HTR-8/SVneo (cell line): ENCODE measurements around the gene VWA8.
A peak's percentile ranks its signal among the peaks of the same experiment; 100 is the strongest.
"Not testable (repeated sequence)": the region's sequence is repeated elsewhere in the genome, so short reads cannot be mapped to it uniquely, and the experiment has no call there.

Source experiments
- DNase-seq: peaks from one replicate; pipeline ENCODE4 v3.0.0; 2011; ENCODE audit warnings: low spot score, mixed read lengths; ENCODE audit not compliant: insufficient read length
- FAIRE-seq: peaks from 2 replicates; lab custom pipeline; 2011; peaks lifted over from hg19 to GRCh38; lab: Jason Lieb, UNC

VWA8 gene

GRCh38 chr13:41765020-41765419, 195.9 kb downstream of the VWA8 start:
- no peak for FAIRE-seq
- DNase-seq = no peak

- no peak for DNase-seq
- no peak for FAIRE-seq
Observed at GRCh38 chr13:41764558-41764957, 196.4 kb downstream of the VWA8 start.

GRCh38 chr13:41763782-41764181, 197.1 kb downstream of the VWA8 start:
- FAIRE-seq = no peak
- no peak for DNase-seq

DNA sequence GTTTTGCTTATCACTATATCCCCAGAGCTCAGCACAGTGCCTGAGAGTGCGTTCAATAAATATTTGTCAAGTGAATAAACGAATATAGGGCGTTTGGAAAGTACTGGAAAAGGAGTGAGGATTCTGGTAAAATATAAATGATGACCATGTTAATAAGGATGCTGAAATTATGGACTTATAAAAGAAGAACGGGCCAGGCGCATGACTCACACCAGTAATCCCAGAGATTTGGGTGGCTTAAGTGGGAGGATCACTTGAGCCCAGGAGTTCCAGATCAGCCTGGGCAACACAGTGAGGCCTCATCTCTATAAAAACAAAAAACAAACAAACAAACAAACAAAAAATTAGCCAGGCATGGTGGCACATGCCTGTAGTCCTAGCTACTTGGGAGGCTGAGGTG, 198.1 kb downstream of the VWA8 start:
- no peak for FAIRE-seq
- DNase-seq = no peak

DNA sequence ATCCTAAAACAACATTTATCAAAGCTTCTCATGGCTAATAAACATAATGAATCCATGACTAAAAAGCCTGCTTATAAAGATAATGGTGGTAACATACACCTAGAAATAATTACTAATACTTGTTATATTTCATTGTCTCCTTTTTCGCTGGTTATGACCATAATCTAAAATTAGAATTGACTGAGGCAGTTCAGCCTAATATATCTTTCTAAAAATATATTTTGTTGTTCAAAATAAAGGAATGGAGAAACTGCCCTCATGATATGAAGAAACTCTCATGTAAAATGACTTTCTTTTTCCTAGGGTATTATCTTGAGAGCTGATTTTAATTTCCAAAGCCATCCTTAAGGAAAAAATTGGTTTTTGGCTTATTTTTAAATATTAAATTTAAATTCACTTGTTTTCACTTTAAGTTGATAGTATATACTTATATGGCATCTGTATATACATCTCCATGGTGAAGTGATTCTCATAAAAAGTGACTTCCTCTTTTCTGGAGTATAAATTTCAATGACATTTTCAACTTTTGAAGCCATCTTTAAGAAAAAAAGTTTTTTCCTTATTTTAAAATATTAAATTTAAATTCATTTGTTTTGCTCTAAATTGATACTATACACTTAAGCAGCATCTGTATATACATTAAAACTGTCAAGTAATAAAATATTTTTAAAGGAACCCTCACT, 204.6 kb downstream of the VWA8 start:
- FAIRE-seq (no peak), DNase-seq (no peak)

GRCh38 chr13:41751734-41752445, 209.0 kb downstream of the VWA8 start:
- FAIRE-seq (no peak), DNase-seq (no peak)

DNA sequence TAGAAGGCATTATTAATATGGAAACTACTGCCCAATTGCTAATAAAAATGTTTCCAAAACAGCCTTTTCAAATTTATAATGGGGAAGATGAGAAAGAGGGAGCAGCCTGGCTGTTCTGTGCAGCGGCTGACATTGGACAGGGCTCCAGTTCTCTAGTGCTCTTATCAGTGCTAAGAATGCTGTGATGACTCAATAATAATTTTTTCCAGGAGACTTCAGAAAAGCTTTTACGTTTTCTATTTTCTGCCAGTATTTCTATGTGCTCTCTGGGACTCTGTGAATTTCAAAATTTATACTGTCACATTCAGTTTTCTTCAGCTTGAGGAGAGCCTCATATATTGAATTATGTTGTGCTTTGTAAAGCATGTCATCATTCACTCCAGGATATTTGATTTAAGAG, 209.6 kb downstream of the VWA8 start:
- FAIRE-seq = no peak
- no peak for DNase-seq

- DNase-seq = peak; percentile 23
- FAIRE-seq = no peak
Observed at GRCh38 chr13:41746259-41746658, 214.7 kb downstream of the VWA8 start.

DNA sequence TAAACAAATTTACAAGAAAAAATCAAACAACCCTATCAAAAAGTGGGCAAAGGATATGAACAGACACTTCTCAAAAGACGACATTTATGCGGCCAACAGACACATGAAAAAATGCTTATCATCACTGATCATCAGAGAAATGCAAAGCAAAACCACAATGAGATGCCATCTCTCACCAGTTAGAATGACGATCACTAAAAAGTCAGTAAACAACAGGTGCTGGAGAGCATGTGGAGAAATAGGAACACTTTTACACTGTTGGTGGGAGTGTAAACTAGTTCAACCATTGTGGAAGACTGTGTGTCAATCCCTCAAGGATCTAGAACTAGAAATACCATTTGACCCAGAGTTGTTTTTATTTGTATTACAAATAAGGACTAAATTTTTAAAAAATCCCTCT, 215.4 kb downstream of the VWA8 start:
- FAIRE-seq, DNase-seq: not testable (repeated sequence)

GRCh38 chr13:41742917-41743552, 217.9 kb downstream of the VWA8 start:
- DNase-seq (no peak), FAIRE-seq (no peak)

DNA sequence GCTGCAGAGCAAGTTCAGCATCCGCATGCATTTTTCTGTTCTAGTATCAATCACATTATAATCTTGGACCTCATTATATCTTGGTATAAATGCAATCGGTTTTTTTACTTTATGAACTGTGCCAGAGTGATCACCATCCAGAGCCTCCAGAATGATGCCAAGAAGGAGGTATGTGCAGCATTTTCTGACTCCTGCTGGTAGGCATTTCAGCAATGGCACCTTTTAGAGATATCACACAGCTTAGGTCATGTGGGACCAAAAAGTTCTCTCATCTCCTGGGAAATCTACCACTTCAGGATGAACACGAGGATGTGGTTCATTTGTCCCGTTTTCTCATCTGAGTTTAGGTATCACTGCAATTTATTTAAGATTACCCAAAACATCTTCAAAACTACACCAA, 220.4 kb downstream of the VWA8 start:
- FAIRE-seq = no peak
- DNase-seq = no peak

DNA sequence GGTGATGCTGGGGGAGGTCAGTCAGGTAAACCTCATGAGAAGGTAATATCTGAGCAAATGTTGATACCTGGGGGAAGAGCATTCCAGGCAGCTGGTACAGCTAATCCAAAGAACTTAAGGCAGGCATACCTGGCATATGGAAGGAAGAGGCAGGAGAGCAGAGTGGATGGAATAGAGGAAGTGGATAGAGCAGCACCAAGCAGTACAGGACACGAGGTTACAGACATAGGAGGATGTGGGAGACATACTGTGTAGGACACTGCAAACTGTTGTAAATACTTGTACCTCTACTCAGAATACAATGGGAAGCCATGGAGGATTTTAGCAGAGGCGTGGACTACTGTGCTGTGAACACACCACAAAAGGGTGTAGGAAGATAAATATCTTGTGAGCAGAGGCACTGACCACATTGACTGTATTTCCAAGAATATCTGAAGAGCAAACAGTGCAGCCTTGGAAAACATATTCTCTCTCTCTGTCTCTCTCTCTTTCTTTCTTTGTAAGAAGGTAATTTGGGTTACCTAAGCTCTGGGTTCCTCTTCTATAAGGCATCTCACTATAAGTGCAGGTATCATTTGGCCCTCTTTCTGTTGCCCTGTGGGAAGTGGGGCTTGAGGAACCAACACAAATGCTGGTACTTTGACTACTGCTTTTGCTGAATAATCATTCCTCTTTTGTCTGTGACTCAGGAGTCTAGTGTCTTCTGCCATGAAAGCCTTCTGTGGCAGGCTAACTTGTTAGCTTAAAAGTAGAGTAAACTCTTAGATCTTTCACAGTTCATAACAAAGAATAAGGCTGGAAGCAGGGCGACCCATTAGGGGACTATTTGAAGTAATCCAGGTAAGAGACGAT, 238.0 kb downstream of the VWA8 start:
- DNase-seq (no peak), FAIRE-seq (no peak)

DNA sequence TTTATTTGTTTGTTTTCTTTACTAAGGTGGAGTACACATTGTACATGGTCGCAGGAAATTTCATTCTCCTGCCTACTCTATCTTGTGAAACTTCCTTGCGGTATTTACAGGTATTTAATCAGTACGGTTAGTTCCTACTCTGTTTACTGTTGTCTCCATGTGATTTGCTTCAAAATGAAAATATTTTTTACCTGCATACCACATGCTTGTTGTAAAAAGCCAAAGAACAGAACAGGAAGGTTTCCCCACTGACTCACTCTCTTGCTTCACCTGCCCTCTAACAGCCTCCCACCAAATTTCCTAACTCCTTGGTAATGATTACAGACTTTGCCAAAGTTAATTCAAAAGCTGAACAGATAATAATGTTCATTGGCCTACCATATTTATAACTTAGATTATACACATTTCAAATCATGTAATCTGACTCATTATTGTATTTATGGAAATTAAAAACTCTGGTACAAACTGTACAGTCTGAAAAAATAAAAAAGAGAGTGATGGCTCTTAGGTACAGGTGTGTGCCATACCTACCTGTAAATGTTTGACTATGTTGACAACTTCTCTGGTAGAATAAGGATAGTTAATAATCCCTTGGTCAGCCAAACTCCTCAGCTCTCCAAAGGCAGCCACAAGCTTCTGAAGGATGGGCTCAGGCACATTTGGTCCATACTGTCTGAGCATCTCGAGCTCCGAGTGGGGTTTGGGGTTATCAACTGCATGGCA, 239.9 kb downstream of the VWA8 start:
- no peak for DNase-seq
- FAIRE-seq = no peak

DNA sequence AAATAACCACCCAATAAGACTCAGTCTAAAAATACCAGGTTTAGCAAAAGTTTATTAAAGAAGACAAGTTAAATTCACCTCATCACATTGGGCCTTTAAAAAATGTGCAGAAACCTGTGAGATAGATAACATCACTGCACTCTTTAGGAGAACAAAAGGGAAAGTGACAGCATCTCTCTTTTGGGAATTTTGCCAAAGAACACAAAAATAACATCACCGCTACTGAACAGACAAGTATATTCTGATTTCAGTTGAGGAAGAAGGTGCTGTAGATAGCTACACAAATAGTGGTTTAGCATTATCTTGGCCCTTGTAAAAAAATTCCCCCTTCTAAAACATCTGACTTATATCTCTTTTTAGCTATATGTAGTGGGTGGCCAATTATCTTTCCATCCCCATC, 244.7 kb downstream of the VWA8 start:
- FAIRE-seq (no peak), DNase-seq (no peak)

GRCh38 chr13:41713405-41713804, 247.5 kb downstream of the VWA8 start:
- DNase-seq (no peak), FAIRE-seq (no peak)

DNA sequence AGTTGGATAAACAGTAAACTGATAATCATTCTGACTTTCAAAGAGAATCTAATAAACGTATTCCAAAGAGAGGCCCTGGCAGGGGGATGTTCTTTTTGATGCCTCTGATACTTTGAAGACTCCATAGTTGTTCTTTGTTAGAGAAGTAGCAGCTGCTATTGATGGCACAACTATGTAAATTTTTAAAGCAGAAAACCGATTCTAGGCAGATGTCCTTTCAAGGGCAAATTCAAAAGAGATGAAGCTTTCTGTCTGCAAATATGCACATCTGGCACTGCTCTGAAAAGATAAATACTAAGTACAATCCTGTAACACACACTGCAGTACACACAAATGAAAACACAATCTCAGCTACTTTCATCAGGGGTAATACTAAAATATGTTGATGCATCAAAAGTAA, 250.1 kb downstream of the VWA8 start:
- DNase-seq = no peak
- FAIRE-seq = no peak

GRCh38 chr13:41709511-41709910, 251.4 kb downstream of the VWA8 start:
- FAIRE-seq (no peak), DNase-seq (no peak)

- FAIRE-seq = no peak
- no peak for DNase-seq
Observed at GRCh38 chr13:41708713-41709112, 252.2 kb downstream of the VWA8 start.

GRCh38 chr13:41707194-41707821, 253.6 kb downstream of the VWA8 start:
- FAIRE-seq (no peak), DNase-seq (no peak)

- FAIRE-seq (no peak), DNase-seq (no peak)
Observed at GRCh38 chr13:41706152-41706551, 254.8 kb downstream of the VWA8 start.
